ENCODE results near the gene GTF2E1.

GTF2E1 gene

DNA sequence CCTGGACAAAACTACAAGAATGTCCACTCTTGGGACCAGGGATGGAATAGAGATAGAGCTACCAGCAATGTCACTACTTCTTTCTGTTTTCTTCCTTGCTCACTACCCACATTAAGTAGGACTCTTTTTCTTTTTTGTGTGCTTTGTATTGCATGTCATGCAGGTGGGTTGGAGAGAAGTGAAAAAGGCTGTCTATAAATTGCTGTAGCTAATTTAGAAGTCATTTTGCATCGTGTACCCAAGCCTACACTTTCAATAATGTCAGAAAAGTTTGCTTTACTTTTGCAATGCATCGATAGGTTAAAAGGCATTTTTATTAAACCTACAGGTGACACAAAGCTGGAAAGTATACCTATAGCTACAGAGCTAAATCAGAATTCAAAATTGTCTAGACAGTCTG, 58.9 kb downstream of the GTF2E1 start:
- no peak for DNase-seq

DNA sequence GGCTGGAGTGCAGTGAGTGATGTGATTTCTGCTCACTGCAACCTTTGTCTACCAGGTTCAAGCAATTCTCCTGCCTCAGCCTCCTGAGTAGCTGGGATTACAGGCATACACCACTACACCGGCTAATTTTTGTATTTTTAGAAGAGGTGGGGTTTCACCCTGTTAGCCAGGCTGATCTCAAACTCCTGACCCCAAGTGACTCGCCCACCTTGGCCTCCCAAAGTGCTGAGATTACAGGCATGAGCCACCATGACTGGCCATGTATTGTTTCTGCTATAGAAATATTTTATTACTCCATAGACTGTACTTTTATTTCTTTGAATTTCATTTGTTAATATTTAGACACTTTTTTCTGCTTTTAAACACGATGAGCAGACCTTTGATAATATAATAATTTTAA, 60.4 kb downstream of the GTF2E1 start:
- DNase-seq, result no peak

DNA sequence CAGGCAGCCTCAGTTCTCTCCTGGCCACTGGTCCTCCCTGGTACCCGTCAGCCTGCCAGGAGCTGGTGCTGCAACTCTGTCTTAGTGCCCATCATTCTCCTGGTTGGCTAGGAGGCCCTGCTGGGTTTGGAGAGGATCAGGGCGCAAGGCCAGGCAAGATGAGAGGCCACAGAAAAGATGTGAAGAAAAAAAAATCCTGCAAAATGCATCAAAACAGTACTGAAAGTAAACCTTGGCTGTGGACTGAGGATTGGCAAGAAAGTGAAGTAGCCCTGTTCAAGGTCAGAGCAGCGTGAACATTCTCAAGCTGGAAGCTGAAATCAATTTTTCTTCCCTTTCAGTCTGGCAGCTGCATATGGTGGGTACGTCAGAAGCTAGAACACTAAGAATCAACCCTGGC, 74.2 kb downstream of the GTF2E1 start:
- DNase-seq, result no peak

DNA sequence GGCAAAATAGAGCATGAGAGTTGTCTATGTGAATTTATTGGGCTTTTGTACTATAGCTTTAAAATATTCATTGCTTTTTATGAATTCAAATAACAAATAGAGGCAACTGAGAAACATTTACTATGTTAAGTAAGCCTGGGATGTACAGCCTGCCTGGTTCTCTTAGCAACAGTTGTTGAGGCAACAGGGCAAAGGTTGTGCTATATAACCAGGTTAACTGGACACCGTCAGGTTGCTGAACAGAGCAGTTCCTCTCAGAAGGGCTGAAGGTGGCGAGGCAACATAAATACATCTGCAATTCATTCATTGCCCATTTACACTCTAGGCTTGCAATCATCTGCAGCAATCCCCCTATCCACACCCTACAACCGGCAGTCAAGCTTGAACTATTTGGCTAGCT, 78.2 kb downstream of the GTF2E1 start:
- no peak for DNase-seq

DNA sequence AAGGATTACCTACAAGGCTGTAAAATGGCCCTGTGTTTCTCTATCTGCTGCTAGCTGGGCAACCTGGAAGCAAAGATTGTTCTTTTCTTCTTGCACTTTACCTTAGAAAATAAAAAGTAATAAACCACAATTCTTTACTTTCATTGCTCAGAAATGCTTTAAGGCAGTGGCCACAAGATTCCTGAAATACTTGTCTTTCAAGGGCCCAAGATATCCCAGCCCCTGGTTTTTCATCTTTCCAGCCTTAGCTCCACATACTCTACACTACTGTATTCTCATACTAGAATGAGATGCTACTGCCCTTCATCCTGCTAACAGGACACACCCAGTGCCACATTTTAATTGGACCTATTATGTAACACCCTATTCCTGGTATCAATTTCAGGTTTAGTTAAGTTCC, 78.9 kb downstream of the GTF2E1 start:
- DNase-seq, result no peak

DNA sequence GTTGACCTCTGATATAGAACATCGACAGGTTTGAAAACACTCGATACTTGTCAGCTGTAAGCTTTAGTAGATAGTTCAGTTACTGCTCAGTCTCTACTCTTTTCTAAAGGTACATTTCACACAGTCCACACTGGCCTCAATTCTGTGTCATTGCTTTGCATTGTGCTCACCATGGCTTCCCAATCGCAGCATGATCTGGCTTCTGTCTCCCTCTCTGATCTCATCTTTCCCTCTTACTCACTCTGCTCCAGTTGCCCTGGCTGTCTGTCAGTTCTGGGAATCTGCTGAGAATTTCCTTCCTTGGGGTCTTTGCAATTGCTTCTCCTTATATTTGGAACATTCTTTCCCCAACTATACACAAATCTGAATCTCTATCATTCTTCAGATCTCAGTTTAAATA, 80.6 kb downstream of the GTF2E1 start:
- no peak for DNase-seq

DNA sequence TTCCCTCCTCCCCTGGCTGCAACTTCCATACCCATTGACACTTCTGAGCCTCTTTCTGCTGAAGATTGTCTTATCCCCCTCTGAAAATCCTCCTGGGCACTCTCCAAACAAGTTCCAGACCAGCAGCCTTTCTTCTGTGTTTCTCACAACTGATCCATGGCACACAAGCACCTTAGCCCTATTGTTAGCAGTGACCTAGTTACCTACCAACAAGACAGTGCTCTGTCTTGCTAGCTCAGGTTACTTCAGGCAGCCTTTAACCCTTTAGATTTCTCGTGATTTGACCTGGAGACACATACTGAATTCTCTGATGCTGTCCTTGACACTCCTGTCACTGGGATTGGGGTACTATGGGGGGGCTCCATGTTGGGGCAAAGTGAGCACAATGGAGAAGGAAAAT, 82.1 kb downstream of the GTF2E1 start:
- DNase-seq, result no peak

DNA sequence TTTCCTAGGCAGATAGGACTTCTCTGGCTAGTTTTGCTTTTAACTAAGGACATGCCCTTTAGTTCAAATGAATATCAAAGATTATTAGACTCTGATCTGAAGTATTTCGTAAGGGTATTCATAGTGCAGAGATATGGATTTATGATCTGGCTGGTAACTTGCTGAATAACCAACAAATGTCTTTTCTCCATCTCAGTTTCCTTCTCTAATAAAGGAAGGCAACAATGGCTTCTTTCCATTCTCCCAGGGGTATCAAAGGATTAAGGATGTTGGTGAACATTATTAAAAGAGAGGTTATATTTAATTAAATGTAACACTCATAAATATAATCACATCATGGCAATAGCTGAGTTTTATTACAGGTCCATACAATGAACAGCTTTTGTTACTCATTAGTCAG, 86.3 kb downstream of the GTF2E1 start:
- DNase-seq, result no peak

DNA sequence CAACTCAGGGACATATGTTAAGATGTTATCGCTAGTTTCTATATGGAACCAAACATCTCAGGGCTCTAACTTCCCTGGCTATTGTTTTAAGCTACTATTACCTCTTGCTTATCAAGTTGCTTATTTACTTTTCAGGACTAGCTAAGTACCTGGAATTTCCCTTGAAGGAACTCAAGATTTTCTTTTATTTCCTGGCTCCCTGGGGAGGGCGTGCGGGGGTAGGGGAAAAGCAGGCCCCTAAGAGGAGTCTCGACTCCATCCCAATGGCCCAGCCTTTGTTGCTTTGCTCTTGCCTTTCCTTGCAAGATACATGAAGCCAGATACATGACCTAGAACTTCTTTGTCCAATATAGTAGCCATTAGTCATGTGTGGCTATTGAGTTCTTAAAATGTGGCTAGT, 88.5 kb downstream of the GTF2E1 start:
- no peak for DNase-seq
